ENCODE data around the gene INSC.

The INSC gene

DNA sequence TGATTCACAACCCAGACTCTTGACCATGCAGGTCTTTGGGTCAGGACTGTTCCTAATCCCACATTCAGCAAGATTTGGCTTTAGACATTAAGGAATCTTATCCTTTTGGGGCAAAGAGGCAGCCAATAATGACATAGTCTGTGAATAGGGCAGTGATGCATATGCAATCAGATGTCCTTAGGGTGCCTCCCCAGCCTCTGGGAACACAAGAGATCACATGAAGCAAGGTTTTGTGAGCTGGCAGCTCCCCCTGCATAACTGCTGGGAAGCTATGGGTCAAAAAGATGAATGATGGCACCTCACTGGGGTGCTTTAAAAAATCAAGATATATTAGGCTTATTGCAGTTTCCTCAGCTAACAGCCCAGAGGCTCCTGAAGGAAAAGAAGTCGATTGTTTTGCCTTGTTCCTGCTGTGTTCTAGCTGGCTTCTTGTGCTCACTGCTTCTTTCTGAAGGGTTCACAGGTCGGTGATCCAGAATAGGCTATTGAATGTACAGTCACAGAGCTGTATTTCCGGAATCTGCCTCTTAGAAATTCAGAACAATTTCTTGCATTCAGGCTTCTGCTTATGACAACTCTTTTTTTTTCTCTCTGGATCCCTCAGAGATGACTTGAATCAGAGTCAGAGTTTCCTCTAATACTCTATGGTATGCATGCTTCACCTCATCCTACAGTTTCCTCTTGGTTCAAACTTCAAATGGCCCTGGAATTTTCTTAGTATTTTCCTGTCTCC is 31.7 kb downstream of the INSC start:
- no peak for DNase-seq (ENCODE audit: low read depth in 1 of 2, low spot score in 1 of 2)

DNA sequence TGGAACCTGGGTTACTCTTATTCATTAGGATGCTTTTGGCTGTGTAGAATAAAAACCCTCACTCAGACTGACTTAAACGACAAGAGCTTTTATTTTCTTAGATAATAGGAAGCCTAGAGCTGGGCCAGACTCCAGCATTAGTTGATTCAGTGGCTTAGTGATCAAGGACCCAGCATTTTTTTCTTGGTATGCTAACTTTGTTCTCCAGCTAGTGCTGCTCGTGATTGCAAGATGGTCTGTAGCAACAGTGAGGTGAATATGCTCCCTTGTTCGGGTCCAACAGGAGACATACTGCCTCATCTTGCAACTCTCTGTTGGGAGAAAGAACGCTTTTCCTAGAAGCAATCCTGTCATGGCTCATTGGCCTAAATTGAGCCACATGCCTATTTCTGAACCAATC is 33.4 kb downstream of the INSC start:
- no peak for DNase-seq (ENCODE audit: low read depth in 1 of 2, low spot score in 1 of 2)

DNA sequence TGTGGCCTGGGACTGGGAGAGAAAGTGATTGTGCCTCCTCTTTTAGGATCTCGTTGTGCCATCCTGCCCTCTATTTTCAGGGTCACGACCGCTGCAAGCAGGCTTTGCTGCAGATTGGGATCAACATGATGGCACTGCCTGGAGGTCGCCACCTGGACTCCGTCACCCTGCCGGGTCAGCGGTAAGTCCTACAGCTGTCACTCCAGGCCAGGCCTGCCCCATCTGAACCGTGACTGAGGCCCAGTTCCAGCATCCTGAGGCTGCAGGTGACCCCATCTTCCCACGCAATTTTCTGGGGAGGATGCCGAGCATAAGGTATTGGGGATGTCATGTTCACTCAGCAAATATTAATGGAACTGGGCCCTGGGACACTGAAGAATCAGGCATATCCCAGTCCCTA is 34.3 kb downstream of the INSC start:
- DNase-seq (ENCODE audit: low read depth in 1 of 2, low spot score in 1 of 2) = no peak

DNA sequence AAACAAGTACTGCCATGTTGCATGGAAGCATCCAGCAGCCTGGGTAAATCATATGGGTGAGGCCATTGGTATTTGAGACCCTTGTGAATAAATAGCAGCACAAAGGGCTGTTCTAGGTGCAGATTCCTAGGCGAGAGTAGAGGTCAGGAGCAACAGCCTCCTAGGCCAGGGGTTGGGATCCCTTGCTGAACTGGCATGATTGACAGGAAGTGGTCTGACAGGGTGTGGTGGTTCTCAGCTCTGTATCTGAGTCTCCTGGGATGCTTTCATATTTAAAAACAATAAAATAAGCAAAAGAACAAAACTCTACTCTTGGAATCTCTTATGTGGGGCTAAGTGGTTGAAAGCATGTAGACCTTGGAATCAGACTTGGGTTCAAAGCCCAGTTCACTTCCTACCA is 35.8 kb downstream of the INSC start:
- DNase-seq (ENCODE audit: low read depth in 1 of 2, low spot score in 1 of 2) = no peak

DNA sequence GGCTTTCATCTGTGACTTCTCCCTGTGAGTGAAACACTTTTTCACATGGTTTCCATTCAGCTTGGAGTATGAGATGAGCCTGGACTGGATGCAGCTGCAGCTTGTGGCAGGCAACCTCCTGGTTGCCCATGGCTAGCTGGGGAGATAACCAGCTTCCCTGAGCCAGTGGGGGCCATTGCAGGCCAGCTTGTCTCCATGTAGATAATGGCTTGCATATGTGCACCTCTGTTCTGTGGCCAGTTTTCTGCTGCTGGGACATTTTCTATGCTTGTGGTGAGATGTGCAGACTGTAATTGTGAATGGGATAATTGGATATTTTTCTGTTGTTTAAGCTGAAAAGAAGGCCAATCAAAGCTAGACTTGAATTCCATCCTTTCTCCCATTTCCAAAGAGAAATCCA is 38.5 kb downstream of the INSC start:
- DNase-seq (ENCODE audit: low read depth in 1 of 2, low spot score in 1 of 2) = no peak

DNA sequence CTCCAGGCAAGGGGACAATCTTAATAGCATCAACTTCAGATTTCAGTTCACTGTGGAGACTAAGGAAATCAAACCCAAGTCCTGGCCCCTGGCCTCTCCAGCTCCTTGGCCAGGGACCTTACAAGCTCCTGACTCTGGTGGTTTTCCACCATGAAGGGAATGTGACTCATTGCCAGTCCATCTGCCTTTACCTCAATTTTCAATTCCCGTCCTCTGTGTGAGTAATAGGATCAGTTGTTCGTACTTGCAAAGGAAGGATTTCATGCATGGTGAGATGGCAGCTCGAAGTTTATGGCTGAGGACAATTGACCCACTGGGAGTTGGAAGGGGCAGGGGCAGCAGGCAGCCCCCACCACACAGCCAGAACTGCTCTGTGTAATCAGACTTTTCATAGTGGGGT is 42.5 kb downstream of the INSC start:
- no peak for DNase-seq (ENCODE audit: low read depth in 1 of 2, low spot score in 1 of 2)

DNA sequence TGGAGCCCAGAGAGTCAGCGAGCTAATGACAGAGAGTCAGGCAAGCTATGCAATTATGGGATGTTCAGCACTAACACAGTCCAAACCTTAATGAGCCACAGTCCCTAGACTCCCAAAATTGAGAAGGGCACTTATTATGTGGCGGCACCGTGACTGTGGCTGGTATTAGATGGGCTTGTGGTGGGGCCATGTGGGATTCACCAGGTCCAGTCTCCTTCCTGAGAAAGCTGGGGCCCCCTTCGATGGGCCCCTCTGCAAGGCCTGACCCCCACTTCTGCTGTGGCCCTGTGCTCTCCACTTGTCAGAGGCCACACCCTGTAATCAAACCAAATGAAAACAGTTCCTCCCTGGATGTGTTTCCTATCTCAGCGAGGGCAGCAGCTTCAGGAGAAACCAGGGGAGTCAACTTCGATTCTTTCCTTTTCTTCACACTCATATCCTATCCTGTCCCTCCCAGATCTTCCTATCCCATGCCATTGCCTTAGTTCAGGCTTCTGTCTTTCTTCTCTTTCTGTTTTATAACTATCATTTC is 42.9 kb downstream of the INSC start:
- DNase-seq (ENCODE audit: low read depth in 1 of 2, low spot score in 1 of 2) = no peak

DNA sequence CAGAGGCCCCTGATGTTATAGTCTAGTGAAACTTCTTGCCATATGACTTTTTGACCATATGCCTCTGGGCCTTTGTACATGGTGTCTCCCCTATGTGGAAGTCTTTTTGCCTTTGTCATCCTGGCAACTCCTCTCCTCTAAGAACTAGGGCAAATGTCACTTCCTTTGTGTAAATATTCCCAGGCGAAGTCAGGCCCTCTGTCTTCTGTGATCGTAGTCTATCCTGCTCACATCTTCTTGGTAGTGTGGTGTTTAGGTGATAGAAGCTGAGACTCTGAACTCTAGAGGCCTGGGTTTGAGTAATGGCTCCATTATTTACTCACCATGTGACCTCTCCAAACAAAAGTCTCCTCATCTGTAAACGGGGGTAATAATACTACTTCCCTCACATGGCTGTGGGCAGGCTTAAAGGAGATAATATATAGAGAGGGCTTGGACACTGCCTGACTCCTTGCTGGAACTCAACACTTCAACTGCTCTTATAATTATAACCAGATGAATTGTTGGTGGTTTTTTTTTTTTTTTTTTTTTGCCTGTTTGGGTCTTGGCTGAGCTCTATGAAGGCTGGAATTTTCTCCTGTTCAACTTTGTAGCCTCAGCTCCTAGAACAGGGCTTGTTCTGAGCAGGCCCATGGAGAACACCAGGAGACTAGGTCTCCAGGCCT is 43.8 kb downstream of the INSC start:
- DNase-seq (ENCODE audit: low read depth in 1 of 2, low spot score in 1 of 2) = no peak

DNA sequence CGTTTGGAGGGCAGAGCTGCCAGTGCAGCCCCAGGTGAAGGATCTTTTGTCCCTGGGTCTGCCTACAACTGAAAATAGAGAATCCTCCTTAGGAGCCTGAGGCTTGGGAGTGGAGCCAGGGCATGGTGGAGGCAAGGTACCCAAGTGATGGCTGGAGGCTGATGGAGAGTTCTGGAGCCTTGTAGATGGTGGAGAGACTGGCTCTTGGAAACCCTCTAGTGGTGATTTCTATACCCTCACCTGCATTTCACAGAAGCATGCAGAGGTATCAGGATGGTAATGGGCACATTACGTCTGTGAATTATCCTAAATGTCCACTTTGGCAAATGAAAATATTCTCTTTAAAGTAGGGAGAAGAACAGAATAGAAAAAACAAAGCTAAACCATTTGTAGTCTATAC is 44.4 kb downstream of the INSC start:
- no peak for DNase-seq (ENCODE audit: low read depth in 1 of 2, low spot score in 1 of 2)

DNA sequence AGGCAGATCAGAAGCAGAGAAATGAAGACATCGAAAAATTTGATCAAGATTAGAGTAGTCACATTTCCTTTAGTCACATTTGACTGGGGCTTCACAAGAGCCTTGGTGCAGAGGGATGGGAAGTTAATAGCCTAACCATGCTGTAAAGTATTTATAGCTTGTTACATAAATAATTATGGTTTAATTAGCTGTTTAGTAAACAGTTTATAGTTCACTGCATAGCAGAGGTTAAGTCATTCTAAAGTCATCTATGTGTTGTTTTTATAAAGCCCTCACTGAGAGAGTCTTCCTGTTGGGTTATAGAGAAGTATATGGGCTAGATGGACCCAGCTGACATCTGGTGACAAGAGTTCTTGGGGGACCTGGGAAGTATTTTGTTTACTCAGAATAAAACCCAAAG is 47.1 kb downstream of the INSC start:
- no peak for DNase-seq (ENCODE audit: low read depth in 1 of 2, low spot score in 1 of 2)

DNA sequence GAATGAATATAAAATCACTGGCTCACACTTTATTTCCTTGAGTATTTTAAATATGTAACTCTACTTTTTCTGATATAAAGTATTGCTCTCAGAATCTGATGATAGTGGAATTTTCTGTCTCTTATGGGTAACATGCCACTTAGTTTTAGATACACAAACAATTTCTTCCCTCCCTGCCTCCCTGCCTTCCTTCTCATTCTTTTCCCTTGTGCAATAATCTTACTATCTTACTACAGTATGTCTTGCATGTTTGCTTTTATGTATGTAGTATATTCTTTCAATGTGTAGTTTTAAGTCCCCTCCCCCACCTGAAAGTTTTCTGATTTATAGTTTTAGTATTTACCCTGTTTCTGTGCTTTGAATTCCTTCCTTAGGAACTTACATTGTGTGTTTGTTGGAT is 48.4 kb downstream of the INSC start:
- DNase-seq (ENCODE audit: low read depth in 1 of 2, low spot score in 1 of 2) = no peak

DNA sequence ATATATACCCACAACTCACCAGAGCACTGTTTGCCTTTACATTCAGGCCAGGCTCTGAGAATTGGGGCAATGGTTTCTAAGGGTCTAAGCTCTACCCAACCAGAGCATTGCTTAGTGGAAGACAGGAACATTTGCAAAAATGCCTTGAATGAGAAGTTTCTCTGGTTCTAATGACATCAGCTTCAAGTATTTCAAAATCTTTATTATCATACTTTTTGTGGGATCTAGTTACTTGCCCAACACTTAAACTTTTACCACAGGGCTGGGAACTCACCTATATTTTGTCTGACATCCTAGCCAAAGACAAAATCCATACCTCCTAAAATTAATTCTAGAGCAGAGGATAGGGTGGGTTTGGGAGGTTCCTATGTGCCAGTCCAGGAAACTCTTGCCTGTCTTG is 51.5 kb downstream of the INSC start:
- DNase-seq (ENCODE audit: low read depth in 1 of 2, low spot score in 1 of 2) = no peak

DNA sequence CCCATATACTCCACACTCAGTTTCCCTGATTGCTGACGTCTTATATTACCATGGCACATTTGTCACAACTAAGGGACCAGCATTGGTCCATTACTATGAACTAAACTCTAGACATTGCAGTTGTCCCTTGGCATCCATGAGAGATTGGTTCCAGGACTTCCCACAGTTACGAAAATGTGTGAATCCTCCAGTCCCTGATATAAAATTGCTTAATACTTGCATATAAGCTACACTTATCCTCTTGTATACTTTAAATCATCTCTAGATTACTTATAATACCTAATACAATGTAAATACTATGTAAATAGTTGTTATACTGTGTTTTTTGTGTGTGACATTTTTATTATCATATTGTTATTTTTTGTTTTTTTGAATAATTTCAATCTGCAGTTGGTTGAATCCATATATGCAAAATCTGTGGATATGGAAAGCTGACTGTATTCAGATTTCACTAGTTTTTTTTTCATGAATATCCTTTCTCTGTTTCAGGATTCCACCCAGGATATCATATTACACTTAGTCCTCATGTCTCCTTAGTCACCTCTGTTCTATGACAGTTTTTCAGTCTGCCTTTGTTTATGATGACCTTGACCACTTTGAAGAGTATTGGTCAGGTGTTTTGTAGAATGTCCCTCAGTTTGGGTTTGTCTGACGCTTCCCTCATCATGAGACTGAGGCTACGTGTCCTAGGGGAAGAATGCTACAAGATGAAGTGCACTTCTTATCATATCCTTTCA is 55.3 kb downstream of the INSC start:
- DNase-seq (ENCODE audit: low read depth in 1 of 2, low spot score in 1 of 2) = no peak

DNA sequence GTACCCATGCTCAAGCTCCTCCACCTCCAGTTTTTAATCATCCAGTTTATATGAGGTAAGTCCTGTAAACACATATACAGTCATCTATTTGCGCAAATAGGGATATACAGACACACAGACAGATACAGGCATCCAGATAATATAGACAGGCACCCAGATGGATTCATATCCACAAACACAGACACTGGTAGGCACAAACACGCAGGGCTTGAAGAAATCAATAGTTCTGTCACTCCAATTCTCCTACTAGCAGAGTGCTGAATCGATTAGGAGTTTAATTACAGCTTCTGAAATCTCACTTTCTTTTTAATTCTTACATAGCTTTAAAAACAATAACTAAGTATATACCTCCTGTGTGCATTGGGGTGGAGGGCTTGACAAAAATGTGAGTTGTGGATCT is 56.0 kb downstream of the INSC start:
- no peak for DNase-seq (ENCODE audit: low read depth in 1 of 2, low spot score in 1 of 2)

DNA sequence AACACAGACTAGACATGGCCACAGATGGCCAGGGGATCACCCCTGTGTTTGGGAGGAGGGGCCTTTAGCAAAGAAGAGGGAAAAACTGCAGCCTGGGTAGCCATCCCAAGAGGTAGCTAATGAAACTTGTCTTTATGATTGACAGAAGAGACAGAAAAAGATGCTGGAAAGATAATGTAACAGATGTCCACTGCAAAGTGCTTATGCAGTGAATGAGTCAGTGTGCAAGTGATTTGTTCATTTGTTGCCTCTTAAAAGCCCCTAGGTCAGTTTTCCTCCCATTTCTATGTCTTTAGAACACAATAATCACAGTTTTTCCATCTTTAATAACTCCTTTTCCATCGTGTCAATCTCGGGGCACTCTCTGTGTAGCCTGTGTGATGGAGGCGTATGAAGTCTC is 57.2 kb downstream of the INSC start:
- DNase-seq (ENCODE audit: low read depth in 1 of 2, low spot score in 1 of 2) = no peak

DNA sequence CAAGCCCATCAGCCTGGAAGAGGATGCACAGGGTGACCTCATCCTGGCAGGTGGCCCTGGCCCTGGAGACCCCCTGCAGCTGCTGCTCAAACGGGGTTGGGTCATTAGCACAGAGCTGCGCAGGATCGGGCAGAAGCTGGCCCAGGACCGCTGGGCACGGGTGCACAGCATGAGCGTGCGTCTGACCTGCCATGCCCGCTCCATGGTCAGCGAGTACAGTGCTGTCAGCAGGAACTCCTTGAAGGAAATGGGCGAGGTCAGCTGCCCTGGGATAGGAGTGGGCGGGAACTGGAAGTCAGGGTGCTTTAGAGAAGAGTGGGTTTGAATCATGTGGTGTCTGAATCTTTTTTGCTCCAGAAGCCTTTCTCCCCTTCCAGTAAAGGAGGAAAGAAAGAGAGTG is 61.1 kb downstream of the INSC start:
- DNase-seq (ENCODE audit: low read depth in 1 of 2, low spot score in 1 of 2) = no peak

DNA sequence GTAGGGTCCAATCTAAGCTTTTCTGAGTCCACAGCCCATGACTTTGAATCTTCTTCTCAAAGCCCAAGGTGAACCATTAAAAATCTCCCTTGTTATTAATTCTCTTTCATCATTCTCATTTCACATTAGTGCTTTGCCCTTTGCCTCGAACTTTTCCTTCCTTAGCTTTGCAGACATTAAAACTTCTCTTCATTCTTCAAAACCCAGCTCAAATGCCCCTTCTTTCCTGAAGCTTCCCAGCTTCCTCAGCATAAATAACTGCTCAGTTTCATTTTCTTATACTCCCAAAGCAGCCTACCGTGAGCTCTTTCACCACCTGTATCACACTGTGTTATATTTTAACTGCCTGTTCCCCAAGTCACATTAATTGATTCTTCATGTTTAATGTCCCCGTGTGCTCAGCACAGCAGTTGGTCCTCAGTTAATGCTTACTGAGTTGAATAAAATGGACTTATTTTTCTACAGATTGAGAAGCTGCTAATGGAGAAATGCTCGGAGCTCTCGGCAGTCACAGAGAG is 62.0 kb downstream of the INSC start:
- DNase-seq (ENCODE audit: low read depth in 1 of 2, low spot score in 1 of 2) = no peak

DNA sequence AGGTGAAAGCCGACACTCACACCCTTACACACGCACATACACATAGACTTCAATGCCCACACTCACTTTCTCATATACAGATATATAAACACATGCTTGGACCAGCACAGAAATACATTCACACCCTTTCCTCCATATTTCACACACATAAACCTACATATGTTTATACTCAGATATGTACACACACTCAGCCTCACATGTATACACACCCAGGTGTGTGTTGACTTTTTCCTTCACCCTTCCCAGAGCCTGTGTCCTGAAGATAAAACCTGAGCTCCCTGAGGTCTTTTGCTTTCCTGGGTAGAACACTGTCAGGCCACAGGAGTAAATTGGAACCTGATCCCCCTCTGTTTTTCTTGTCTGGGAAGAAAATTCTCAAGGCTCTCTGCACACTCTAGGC is 62.8 kb downstream of the INSC start:
- no peak for DNase-seq (ENCODE audit: low read depth in 1 of 2, low spot score in 1 of 2)

DNA sequence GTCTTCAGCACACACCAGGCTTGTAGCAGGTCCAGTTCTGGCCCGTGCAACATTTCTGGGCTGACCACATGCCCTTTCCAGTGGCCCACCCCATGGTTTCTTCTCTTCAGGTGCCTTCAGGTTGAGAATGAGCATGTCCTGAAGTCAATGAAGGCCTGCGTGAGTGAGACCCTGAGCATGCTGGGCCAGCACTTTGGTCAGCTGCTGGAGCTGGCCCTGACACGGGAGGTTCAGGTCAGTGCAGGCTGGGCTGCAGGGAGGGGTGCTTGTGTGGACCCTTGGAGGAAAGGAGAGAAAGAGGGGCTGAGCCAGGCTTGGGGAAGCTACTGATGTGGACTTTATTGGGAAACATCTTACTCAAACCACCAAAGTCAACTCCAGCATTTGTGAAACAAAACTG is 63.5 kb downstream of the INSC start:
- DNase-seq (ENCODE audit: low read depth in 1 of 2, low spot score in 1 of 2) = no peak

DNA sequence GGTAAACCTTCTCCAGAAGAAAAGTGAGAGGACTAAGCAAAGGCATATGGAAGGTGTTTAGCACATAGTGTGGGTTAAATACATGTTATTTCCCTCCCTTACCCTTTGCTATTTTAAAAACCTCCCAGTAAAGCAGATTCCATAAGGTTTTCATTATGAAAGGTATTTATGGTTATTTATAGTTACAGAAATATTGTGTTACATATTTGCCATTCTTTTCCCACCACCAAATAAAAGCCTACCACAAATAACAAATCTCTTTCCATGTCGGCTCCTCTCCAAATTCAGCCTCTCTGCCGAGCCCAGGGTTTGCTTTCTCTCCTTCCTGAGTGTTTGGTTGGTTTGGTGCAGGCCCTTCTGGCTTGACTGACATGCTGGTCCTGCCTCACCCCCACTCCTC is 64.4 kb downstream of the INSC start:
- no peak for DNase-seq (ENCODE audit: low read depth in 1 of 2, low spot score in 1 of 2)

DNA sequence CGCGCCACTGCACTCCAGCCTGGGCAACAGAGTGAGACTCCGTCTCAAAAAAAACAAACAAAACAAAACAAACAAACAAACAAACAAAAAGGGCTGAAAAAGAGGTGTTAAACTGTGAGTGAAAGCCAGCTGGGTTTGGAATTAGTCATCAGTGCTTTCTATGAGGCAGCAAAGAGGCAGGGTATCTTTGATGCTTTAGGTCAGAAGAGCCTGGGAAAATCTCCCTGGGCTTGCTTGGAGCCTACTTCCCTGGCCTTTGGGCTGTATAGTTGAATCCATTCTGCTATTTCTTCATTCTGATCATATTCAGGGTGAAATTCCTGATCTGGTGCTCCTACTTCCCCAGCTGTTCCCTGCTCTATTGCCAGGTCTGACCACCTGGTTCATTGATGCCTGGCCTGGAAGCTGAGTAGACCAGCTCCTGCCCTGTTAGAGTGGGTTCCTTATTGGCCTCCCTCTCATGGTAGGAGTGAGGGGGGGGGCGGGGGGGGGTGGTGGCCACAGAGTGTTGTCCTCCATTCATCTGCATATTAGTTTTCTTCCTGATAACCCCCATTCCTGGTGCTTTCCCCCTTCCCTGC is 65.6 kb downstream of the INSC start:
- DNase-seq (ENCODE audit: low read depth in 1 of 2, low spot score in 1 of 2) = no peak

DNA sequence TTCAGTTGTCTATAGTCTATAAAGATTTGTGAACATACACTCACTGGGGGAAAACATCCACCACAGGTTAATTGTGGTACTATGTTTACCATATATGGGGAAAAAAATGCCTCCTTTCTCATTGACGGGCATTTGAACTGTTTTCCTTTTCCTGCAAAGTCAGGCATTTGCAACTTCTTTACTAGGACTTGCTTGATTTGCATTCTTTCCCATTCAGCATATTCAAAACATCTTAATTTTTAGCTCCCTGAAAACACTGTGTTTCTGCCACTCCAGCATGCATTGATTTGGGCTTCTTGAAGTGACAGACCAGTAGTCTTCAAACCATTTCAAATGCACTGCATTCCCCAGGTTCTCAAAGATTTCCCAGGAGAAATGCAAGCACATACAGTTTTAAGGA is 67.6 kb downstream of the INSC start:
- no peak for DNase-seq (ENCODE audit: low read depth in 1 of 2, low spot score in 1 of 2)

Measured in activated T-helper 1 cell treated with anti-CD3 and anti-CD28 coated beads, Interleukin-2, amount 50 U/mL, for 16 hours (primary cell).